Lung microvascular endothelial cell (primary cell): Measurements from ENCODE around the gene LENG9. TPM values are rescaled to one million over a fixed set of nuclear protein-coding genes. Genes with fewer than 3 reads are reported as not detected.

Experiments
- DNase-seq, 2 donors: peaks; one replicate each; pipeline versions ENCODE4 v3.0.0 to v3.0.0-alpha.2; 2010; ENCODE audit warnings: low read depth in 2 of 2
- total RNA-seq: library from RNA; depleted of rRNA; stranded (reverse); fragments of >200 nt; gene quantifications from 2 replicates; pipeline ENCODE4 v1.2.1, GENCODE V29; 2014

LENG9 gene
- total RNA-seq, 1 donor from 2014 or later = 5.0 TPM

- DNase-seq = peak; percentile 37 to 79
Measured at GRCh38 chr19:54439174-54439851, 24.3 kb downstream of the LENG9 start.

GRCh38 chr19:54436628-54437252 is 26.8 kb downstream of the LENG9 start:
- no peak for DNase-seq

DNA sequence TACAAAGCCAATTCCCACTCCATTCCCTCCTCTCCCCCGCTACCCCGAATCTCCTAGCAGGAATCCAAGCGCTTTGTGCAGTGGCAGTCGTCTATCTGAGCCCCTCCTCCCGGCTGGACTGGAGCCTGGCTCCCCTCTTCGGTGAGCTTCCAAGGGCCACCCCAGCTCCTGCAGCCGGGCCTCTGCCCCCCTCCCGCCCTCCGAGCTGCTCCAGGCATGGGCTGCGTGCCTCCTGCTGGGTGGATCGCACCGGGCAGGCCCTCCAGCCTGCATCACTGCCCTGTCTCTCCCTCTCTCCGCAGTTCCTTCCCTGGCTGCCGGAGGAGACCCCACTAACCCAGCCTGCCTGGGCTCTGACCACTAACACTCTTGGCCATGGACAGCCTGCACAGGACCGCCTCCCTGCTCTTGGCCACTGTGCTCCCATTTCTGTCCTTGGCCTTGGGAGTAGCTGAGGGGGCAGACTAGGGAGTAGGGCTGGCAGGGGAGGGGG is 27.5 kb downstream of the LENG9 start:
- DNase-seq = no peak

GRCh38 chr19:54435551-54436016 is 28.0 kb downstream of the LENG9 start:
- no peak for DNase-seq

- no peak for DNase-seq
Measured at GRCh38 chr19:54434873-54435214, 28.7 kb downstream of the LENG9 start.

GRCh38 chr19:54434112-54434872 is 29.3 kb downstream of the LENG9 start:
- no peak for DNase-seq

DNA sequence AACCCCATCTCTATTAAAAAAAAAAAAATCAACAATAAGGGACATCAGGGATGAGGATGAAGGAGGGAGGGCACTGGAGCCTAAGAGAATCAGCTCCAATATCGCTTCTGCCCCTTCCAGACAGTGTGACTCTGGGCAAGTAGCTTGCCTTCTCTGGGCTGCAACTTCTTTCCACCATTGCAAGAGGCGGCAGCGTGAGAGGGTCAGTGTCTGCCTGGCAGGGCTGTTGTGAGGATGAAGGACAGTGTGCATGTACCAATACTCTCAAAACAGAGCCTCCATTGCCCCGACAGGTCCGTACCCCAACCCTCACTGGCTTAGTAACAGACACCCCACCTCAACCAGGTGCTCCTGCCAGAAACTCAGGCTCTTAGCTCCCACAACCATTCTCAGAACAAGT is 29.9 kb downstream of the LENG9 start:
- no peak for DNase-seq

DNA sequence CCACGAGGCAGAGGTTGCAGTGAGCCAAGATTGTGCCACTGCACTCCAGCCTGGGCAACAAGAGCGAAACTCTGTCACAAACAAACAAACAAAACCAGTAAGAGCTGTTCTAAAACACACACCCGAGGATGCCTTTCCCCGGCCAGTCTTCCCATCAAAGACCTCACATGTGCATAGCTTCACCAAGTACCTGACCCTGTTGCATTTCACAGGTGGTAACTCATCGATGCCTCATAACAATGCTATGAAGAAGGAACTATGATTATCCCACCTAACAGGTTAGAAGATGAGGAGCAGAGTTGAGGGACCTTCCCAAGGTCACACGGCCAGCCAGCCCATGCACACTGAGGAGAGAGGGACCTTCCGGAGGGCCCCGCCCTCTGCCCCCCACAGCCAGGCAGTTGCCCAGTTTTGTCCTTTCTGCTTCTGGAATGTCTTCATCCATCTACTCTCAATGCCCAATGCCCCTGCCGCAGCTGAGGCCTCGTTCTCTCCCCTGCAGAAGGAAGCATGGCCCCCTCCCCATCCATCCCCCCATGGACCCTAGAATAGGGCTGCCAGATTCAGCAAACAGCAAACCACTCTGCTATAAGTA is 31.3 kb downstream of the LENG9 start:
- no peak for DNase-seq

- peak in 1 of 2 donors; percentile 54 for DNase-seq
Measured at GRCh38 chr19:54431255-54431838, 32.2 kb downstream of the LENG9 start.

- peak; percentile 23 to 52 for DNase-seq
Measured at GRCh38 chr19:54430306-54431254, 33.0 kb downstream of the LENG9 start.

GRCh38 chr19:54429545-54430227 is 33.9 kb downstream of the LENG9 start:
- no peak for DNase-seq

DNA sequence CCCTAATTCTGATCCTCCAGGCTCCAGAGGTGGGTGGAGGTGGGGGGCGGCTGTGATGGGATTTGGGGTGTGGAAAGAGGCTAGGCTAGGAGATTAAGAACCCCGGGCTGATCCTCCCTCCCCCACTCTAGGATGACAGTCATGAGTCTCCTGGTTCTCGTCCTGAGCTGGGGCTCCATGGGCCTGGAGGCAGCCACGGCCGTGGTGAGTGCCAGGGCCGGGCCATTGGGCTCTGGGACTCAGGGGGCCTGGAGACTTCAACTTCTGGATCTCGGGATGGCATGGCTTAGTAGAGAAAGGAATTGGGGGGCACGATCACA is 34.4 kb downstream of the LENG9 start:
- DNase-seq = no peak

- DNase-seq = no peak
Measured at GRCh38 chr19:54428323-54429175, 35.0 kb downstream of the LENG9 start.

DNA sequence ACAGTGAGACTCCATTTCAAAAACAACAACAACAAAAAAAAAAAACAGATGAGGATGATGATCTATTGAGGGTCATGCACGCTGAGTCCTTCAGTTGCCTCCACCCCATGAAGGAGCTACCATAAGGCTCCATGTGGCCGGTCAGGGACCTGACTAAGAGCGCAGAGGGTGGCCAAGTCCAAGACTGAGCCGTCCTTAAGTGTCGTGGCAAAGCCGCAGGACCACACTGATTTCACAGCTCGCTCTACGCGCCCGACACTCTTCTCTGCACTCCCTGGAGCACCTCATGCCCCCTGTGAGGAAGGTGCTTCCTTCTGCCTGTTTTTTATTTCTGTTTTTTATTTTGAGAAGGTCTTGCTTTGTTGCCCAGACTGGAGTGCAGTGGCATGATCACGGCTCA is 36.0 kb downstream of the LENG9 start:
- no peak for DNase-seq

GRCh38 chr19:54426291-54426931 is 37.2 kb downstream of the LENG9 start:
- DNase-seq = no peak

- no peak for DNase-seq
Measured at GRCh38 chr19:54425382-54425723, 38.2 kb downstream of the LENG9 start.

DNA sequence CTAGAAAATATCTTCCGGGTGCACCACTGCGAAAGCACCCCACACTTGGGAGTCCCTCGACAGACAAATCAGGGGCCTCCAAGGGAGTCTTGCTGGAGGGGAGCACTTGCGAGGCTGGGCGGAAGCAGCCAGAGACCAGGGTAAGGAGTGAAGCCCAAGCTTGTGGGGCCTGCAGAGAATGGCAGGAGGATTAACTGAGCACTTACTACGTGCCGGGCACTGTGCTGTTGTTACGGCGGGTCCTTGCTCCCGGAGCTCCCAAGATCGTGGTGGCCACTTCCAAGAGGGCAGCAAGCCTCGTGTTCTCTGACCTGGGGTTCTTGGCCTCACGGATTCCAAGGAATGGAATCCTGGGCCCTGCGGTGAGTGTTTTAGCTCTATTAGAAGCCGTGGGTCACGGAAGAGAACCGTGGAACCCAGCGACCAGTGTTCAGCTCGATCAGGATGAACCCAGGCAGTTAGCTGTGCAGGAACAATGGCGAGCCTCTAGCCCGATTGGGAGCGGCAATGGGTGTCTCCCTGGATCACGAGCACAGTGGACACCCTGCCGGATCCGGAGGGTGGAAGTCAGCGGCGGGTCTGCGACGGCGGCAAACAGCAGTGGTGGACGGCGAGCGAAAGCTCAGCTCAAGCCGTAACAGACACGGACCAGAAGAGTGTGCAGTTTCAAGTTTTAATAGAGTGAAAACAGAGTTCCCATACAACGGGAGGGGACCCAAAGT is 38.8 kb downstream of the LENG9 start:
- no peak for DNase-seq

DNA sequence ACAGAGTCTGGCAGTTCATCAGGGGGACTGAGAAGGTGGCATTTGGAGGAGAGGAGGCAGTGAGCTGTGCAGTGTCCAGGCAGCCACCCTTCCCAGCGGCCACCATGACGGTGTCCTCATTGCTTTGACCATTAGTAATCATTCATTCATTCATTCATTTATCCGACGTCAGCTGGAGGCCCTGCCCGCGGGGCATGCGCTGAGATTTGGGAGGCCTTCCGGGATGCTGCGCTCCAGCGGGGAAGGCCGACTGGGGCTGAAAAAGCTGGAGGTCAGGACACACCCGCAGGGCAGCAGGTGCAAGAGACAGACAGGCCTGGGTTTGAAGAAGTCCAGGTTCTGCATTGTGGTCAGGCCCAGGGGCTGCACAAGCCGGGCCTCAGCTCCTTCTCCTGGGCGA is 39.4 kb downstream of the LENG9 start:
- no peak for DNase-seq
